ENCODE data around the gene COL6A6.

The COL6A6 gene

GRCh38 chr3:130517602-130518001 lies 625 bp downstream of the COL6A6 start:
- no peaks in the 10 kb centered on the region for H3K79me2 ChIP-seq (ENCODE audit: insufficient read depth, low read length)
- H4K20me1 ChIP-seq (ENCODE audit: insufficient read depth, low read length, poor library complexity, severe bottlenecking), result no peaks in the 10 kb centered on the region
- H3K4me2 ChIP-seq (ENCODE audit: low read depth, low read length, poor library complexity, severe bottlenecking), result no peak overlapping the region
- TF ChIP-seq CTCF (conservative IDR thresholded peaks at IDR 0.05; ENCODE audit: low read length) (no peak), EZH2phosphoT487 (IDR thresholded peaks at IDR 0.05; ENCODE audit: borderline replicate concordance) (no peak)
- no peaks in the 10 kb centered on the region for H3F3A ChIP-seq (ENCODE audit: low read depth)
- H3K9me3 ChIP-seq (ENCODE audit: insufficient read depth, low read depth, low read length), result no peaks in the 10 kb centered on the region
- no peak overlapping the region for H3K9ac ChIP-seq (ENCODE audit: low read depth, low read length, poor library complexity, severe bottlenecking)
- H3K27me3 ChIP-seq (ENCODE audit: insufficient read depth, low read length, poor library complexity, severe bottlenecking), result no peaks in the 10 kb centered on the region
- no peaks in the 10 kb centered on the region for H3K36me3 ChIP-seq (ENCODE audit: insufficient read depth, low read length)
- no peaks in the 10 kb centered on the region for H3K4me1 ChIP-seq (ENCODE audit: insufficient read depth, low read length, poor library complexity, severe bottlenecking)
- H2AFZ ChIP-seq (ENCODE audit: low read length), result no peak overlapping the region
- H3K4me3 ChIP-seq (ENCODE audit: low read length, poor library complexity, severe bottlenecking), result no peak overlapping the region
- H3K9me2 ChIP-seq (replicated peaks; ENCODE audit: low read depth, low read length), result no peaks in the 10 kb centered on the region

GRCh38 chr3:130519754-130520153 lies 2.8 kb downstream of the COL6A6 start:
- Histone ChIP-seq H3K4me3 (ENCODE audit: low read length, poor library complexity, severe bottlenecking) (no peak overlapping the region), H3K4me1 (ENCODE audit: insufficient read depth, low read length, poor library complexity, severe bottlenecking) (no peaks in the 10 kb centered on the region), H3K9me2 (replicated peaks; ENCODE audit: low read depth, low read length) (no peaks in the 10 kb centered on the region), H3K36me3 (ENCODE audit: insufficient read depth, low read length) (no peaks in the 10 kb centered on the region), H4K20me1 (ENCODE audit: insufficient read depth, low read length, poor library complexity, severe bottlenecking) (no peaks in the 10 kb centered on the region), H3K27me3 (ENCODE audit: insufficient read depth, low read length, poor library complexity, severe bottlenecking) (peaks cover 7% of the 10 kb centered on the region), H3K9me3 (ENCODE audit: insufficient read depth, low read depth, low read length) (no peaks in the 10 kb centered on the region), H3K4me2 (ENCODE audit: low read depth, low read length, poor library complexity, severe bottlenecking) (no peak overlapping the region), H3F3A (ENCODE audit: low read depth) (no peaks in the 10 kb centered on the region), H3K79me2 (ENCODE audit: insufficient read depth, low read length) (no peaks in the 10 kb centered on the region), H3K9ac (ENCODE audit: low read depth, low read length, poor library complexity, severe bottlenecking) (no peak overlapping the region), H2AFZ (ENCODE audit: low read length) (no peak overlapping the region)
- TF ChIP-seq CTCF (conservative IDR thresholded peaks at IDR 0.05; ENCODE audit: low read length) (no peak), EZH2phosphoT487 (IDR thresholded peaks at IDR 0.05; ENCODE audit: borderline replicate concordance) (no peak)

DNA sequence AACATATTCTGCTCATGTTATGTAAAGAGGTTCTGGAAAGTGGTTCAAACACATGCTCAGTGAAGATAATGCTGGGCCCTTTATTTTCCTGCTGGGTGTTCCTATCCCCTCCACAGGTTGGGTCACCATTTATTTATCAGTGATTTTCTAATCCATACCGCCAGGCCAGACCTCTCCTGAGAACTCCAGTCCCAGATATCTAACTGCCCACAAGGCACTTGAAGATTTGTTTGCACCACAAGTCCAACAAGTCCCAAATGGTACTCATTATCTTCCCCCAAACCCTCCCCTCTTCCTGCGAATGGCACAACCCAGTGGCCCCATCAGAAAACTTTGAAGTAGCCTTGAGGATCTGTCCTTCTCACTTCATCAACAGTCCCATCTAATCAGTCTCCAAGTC lies 5.4 kb downstream of the COL6A6 start:
- Histone ChIP-seq H3K9me3 (ENCODE audit: insufficient read depth, low read depth, low read length) (no peaks in the 10 kb centered on the region), H3F3A (ENCODE audit: low read depth) (no peaks in the 10 kb centered on the region), H4K20me1 (ENCODE audit: insufficient read depth, low read length, poor library complexity, severe bottlenecking) (no peaks in the 10 kb centered on the region), H3K27me3 (ENCODE audit: insufficient read depth, low read length, poor library complexity, severe bottlenecking) (peaks cover 7% of the 10 kb centered on the region), H3K4me3 (ENCODE audit: low read length, poor library complexity, severe bottlenecking) (no peak overlapping the region), H3K36me3 (ENCODE audit: insufficient read depth, low read length) (no peaks in the 10 kb centered on the region), H3K9me2 (replicated peaks; ENCODE audit: low read depth, low read length) (no peaks in the 10 kb centered on the region), H3K79me2 (ENCODE audit: insufficient read depth, low read length) (no peaks in the 10 kb centered on the region), H3K4me1 (ENCODE audit: insufficient read depth, low read length, poor library complexity, severe bottlenecking) (no peaks in the 10 kb centered on the region), H3K4me2 (ENCODE audit: low read depth, low read length, poor library complexity, severe bottlenecking) (no peak overlapping the region), H3K9ac (ENCODE audit: low read depth, low read length, poor library complexity, severe bottlenecking) (no peak overlapping the region), H2AFZ (ENCODE audit: low read length) (no peak overlapping the region)
- TF ChIP-seq CTCF (conservative IDR thresholded peaks at IDR 0.05; ENCODE audit: low read length) (no peak), EZH2phosphoT487 (IDR thresholded peaks at IDR 0.05; ENCODE audit: borderline replicate concordance) (no peak)
